OCI-LY7 (cell line): ENCODE data around the gene PELI1. TPM values are rescaled to one million over a fixed set of nuclear protein-coding genes. Genes with fewer than 3 reads are reported as not detected.
A peak's percentile ranks its signal among the peaks of the same experiment; 100 is the strongest.

Experiments
- BruUV-seq: library from RNA; stranded (reverse); fragments of 400-500 nt; replicated peaks from 2 replicates; lab custom pipeline; 2021; lab: Mats Ljungman, UMichigan
- CTCF ChIA-PET: fragments of 300-600 bp; sonication (Branson Sonifier 250); formaldehyde crosslinking; loops from one replicate; lab custom pipeline; 2022; ENCODE audit warnings: antibody characterized with exemption; ENCODE audit not compliant: unreplicated experiment; lab: Charles Lee
- POLR2A ChIA-PET: fragments of 300-600 bp; sonication (Branson Sonifier 250); formaldehyde crosslinking; loops from one replicate; lab custom pipeline; 2022; ENCODE audit warnings: antibody characterized with exemption; lab: Charles Lee
- DNase-seq: peaks from one replicate; pipeline ENCODE4 v3.0.0-alpha.2; 2015; ENCODE audit warnings: low spot score
- H2AFZ ChIP-seq: fragments of 200-600 bp; sonication (generic), shearing (Covaris generic); 2 replicates; pipeline ENCODE4 v1.6.1; 2014; ENCODE audit warnings: mild to moderate bottlenecking, antibody characterized with exemption, low read length, moderate library complexity
- H3K27ac ChIP-seq: fragments of 200-600 bp; sonication (generic); 2 replicates; pipeline ENCODE4 v1.5.1; 2014; ENCODE audit warnings: mixed run types, low read depth, mild to moderate bottlenecking, moderate library complexity, low read length, inconsistent platforms; ENCODE audit not compliant: poor library complexity, severe bottlenecking
- H3K36me3 ChIP-seq: fragments of 200-600 bp; sonication (generic); 2 replicates; pipeline ENCODE4 v1.6.1; 2014; ENCODE audit warnings: mild to moderate bottlenecking, antibody characterized with exemption, low read length, moderate library complexity, mixed read lengths; ENCODE audit not compliant: insufficient read depth
- H3K4me1 ChIP-seq: fragments of 200-600 bp; sonication (generic); 2 replicates; pipeline ENCODE4 v1.5.1; 2014; ENCODE audit warnings: mild to moderate bottlenecking, low read length; ENCODE audit not compliant: insufficient read depth, poor library complexity, severe bottlenecking
- H3K4me2 ChIP-seq: fragments of 200-600 bp; sonication (generic); 2 replicates; pipeline ENCODE4 v1.6.1; 2014; ENCODE audit warnings: mild to moderate bottlenecking, low read length
- H3K4me3 ChIP-seq: fragments of 200-600 bp; sonication (generic); 2 replicates; pipeline ENCODE4 v1.5.1; 2014; ENCODE audit warnings: mild to moderate bottlenecking, low read depth, low read length; ENCODE audit not compliant: poor library complexity, severe bottlenecking
- H3K79me2 ChIP-seq: fragments of 200-600 bp; sonication (generic); 2 replicates; pipeline ENCODE4 v1.6.1; 2016; ENCODE audit warnings: low read depth, mild to moderate bottlenecking, low read length, moderate library complexity, mixed read lengths; ENCODE audit not compliant: insufficient read depth
- H3K9me2 ChIP-seq: fragments of 200-600 bp; sonication (generic); 2 replicates; pipeline ENCODE4 v1.6.1; 2016; ENCODE audit warnings: mild to moderate bottlenecking, low read length, mixed read lengths; ENCODE audit not compliant: insufficient read depth
- H3K9me3 ChIP-seq: fragments of 200-600 bp; sonication (generic); 2 replicates; pipeline ENCODE4 v1.6.1; 2014; ENCODE audit warnings: mild to moderate bottlenecking, mixed run types, low read length, mixed read lengths
- H4K20me1 ChIP-seq: fragments of 200-600 bp; sonication (generic); 2 replicates; pipeline ENCODE4 v1.6.1; 2014; ENCODE audit warnings: mild to moderate bottlenecking, antibody characterized with exemption, low read length, moderate library complexity, mixed read lengths; ENCODE audit not compliant: insufficient read depth
- CTCF ChIP-seq: fragments of 200-600 bp; sonication (generic); conservative IDR thresholded peaks from 2 replicates; pipeline ENCODE4 v1.5.1; 2014; ENCODE audit warnings: mild to moderate bottlenecking, antibody characterized with exemption, low read length, moderate library complexity, mixed read lengths
- EZH2phosphoT487 ChIP-seq: fragments of 200-600 bp; sonication (generic); IDR thresholded peaks from 2 replicates; pipeline ENCODE4 v1.6.1; 2018; ENCODE audit warnings: low read depth, borderline replicate concordance, mild to moderate bottlenecking, mixed run types, antibody characterized with exemption, low read length, moderate library complexity, mixed read lengths
- intact Hi-C: fragments of 100-400 bp; cut with micrococcal nuclease; formaldehyde crosslinking; loops from one replicate; pipeline ENCODE4 v1.10.0; 2022; ENCODE audit not compliant: unreplicated experiment
- total RNA-seq, 2 experiments: library from RNA; depleted of rRNA in 1 of 2; stranded (reverse); fragments of >200 nt in 1 of 2; shearing (Covaris generic) in 1 of 2; gene quantifications; 2 replicates each; pipeline ENCODE4 v1.2.3, GENCODE V29; 2014 to 2022

Gene PELI1
- total RNA-seq, 2 experiments from 2014 or later = 108 to 174 TPM

- TF ChIP-seq CTCF (no peak), EZH2phosphoT487 (no peak)
- Histone ChIP-seq H3K79me2 (no peaks in the 10 kb centered on the region), H3K4me2 (no peak overlapping the region), H3K4me3 (no peak overlapping the region), H3K4me1 (no peaks in the 10 kb centered on the region), H2AFZ (no peak overlapping the region), H3K9me3 (peaks cover 5% of the 10 kb centered on the region; the same call in 1 of the 2 replicates), H4K20me1 (no peaks in the 10 kb centered on the region), H3K36me3 (peaks cover 6% of the 10 kb centered on the region; the same call in 1 of the 2 replicates), H3K9me2 (no peaks in the 10 kb centered on the region), H3K27ac (no peak overlapping the region)
- intact Hi-C loops = no loop called here
- ChIA-PET CTCF (no interaction called here), POLR2A (interaction anchor here (1.3 kb wide), 1 partner anchor 31 kb away, joined by 6 read pairs; no protein-coding TSS in a partner anchor)
- DNase-seq = no peak
- no TSS peak for BruUV-seq
These were observed 9.6 kb upstream of the PELI1 start for GRCh38 chr2:64153811-64154210.

GRCh38 chr2:64151476-64151875 is 7.3 kb upstream of the PELI1 start:
- 0 out of 2 replicates have a peak overlapping the region, but pooled peaks have one; percentile 24 for H2AFZ ChIP-seq
- ChIA-PET CTCF (interaction anchor here (0.8 kb wide), 1 partner anchor 34 kb away, joined by 3 read pairs; no protein-coding TSS in a partner anchor), POLR2A (interaction anchor here (0.7 to 1.5 kb wide), 4 partner anchors 11 to 358 kb away, joined by 3 to 4 read pairs (median 4); no protein-coding TSS in a partner anchor)
- H3K4me2 ChIP-seq = no peak overlapping the region
- H3K4me1 ChIP-seq = no peaks in the 10 kb centered on the region
- no peak for DNase-seq
- intact Hi-C loops = no loop called here
- H3K9me2 ChIP-seq = no peaks in the 10 kb centered on the region
- no peaks in the 10 kb centered on the region for H3K79me2 ChIP-seq
- no TSS peak for BruUV-seq
- no peak for TF ChIP-seq CTCF
- no peak for TF ChIP-seq EZH2phosphoT487
- no peaks in the 10 kb centered on the region for H4K20me1 ChIP-seq
- H3K36me3 ChIP-seq = peaks cover 6% of the 10 kb centered on the region; the same call in 1 of the 2 replicates
- H3K9me3 ChIP-seq = peaks cover 5% of the 10 kb centered on the region; the same call in 1 of the 2 replicates
- H3K4me3 ChIP-seq = no peak overlapping the region
- no peak overlapping the region for H3K27ac ChIP-seq

- Histone ChIP-seq H3K79me2 (peaks cover 40% of the 10 kb centered on the region), H3K27ac (no peak overlapping the region), H3K4me2 (peak overlapping the region; percentile 95), H3K36me3 (peaks cover 29% of the 10 kb centered on the region), H3K9me2 (no peaks in the 10 kb centered on the region), H3K4me3 (peak overlapping the region; percentile 97), H2AFZ (peak overlapping the region; percentile 62; the same call in 1 of the 2 replicates), H4K20me1 (peaks cover 17% of the 10 kb centered on the region), H3K4me1 (peaks cover 27% of the 10 kb centered on the region), H3K9me3 (no peaks in the 10 kb centered on the region)
- no TSS peak for BruUV-seq
- TF ChIP-seq EZH2phosphoT487 (no peak), CTCF (no peak)
- no peak for DNase-seq
- ChIA-PET POLR2A (interaction anchor here (0.7 to 2.2 kb wide), 9 partner anchors 10 to 93 kb away, joined by 3 to 5 read pairs (median 3); no protein-coding TSS in a partner anchor), CTCF (interaction anchor here (0.5 kb wide), 1 partner anchor 185 kb away, joined by 5 read pairs; no protein-coding TSS in a partner anchor)
- intact Hi-C loops = loop anchor here (2.0 kb wide), 2 partner anchors 69 to 181 kb away; no protein-coding TSS in a partner anchor
These were observed 1.5 kb upstream of the PELI1 start for GRCh38 chr2:64145714-64146113.
